ENCODE measurements around the gene NMT2.

DNA sequence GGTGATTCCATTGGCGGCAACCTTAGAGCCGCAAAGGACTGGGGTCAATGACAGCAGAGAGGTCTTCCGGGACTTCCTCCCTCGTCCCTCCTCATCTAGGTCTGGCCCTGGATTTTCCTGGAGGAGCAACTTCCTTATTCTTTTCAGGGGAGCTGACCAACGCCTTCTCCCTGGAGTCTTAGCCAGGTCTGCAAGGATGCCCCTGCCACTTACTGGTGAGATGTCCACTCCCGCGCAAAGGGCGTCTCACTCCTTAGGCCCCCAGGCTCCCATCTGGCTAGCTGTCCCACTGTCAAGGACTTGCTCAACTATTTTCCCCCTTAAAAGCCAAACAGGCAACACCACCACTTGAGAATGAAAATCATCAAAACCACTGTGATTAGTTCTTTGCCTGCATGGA, 42.0 kb upstream of the NMT2 start:
- no peak for TF ChIP-seq POLR2A (IDR thresholded peaks at IDR 0.05)
- TF ChIP-seq, protein P1, sequence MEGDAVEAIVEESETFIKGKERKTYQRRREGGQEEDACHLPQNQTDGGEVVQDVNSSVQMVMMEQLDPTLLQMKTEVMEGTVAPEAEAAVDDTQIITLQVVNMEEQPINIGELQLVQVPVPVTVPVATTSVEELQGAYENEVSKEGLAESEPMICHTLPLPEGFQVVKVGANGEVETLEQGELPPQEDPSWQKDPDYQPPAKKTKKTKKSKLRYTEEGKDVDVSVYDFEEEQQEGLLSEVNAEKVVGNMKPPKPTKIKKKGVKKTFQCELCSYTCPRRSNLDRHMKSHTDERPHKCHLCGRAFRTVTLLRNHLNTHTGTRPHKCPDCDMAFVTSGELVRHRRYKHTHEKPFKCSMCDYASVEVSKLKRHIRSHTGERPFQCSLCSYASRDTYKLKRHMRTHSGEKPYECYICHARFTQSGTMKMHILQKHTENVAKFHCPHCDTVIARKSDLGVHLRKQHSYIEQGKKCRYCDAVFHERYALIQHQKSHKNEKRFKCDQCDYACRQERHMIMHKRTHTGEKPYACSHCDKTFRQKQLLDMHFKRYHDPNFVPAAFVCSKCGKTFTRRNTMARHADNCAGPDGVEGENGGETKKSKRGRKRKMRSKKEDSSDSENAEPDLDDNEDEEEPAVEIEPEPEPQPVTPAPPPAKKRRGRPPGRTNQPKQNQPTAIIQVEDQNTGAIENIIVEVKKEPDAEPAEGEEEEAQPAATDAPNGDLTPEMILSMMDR (IDR thresholded peaks at IDR 0.05): no peak

Measured in testis (tissue), 2 donors.